Measurements from ENCODE around the gene LHPP.

DNA sequence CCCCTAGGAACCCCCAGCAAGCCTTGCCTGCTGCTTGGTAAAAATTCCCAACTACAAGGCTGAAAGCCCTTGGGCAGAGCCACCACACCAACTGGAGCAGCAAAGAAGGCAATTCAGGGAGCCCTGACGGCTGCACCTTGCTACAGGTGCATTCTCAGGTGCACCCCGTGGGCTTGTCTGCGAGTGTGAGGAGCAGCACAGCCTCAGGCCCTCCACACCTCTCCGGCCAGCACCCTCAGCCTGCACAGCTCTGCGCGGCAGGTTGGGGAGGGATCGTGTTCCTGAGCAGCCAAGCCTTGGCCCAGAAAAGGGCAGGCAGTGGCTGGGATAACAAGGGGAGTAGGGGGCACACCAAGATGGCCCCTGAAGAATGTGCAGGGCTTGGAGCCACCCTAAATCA lies 178.4 kb downstream of the LHPP start:
- TF ChIP-seq, protein P1, sequence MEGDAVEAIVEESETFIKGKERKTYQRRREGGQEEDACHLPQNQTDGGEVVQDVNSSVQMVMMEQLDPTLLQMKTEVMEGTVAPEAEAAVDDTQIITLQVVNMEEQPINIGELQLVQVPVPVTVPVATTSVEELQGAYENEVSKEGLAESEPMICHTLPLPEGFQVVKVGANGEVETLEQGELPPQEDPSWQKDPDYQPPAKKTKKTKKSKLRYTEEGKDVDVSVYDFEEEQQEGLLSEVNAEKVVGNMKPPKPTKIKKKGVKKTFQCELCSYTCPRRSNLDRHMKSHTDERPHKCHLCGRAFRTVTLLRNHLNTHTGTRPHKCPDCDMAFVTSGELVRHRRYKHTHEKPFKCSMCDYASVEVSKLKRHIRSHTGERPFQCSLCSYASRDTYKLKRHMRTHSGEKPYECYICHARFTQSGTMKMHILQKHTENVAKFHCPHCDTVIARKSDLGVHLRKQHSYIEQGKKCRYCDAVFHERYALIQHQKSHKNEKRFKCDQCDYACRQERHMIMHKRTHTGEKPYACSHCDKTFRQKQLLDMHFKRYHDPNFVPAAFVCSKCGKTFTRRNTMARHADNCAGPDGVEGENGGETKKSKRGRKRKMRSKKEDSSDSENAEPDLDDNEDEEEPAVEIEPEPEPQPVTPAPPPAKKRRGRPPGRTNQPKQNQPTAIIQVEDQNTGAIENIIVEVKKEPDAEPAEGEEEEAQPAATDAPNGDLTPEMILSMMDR (IDR thresholded peaks at IDR 0.05), result no peak
- TF ChIP-seq POLR2A (IDR thresholded peaks at IDR 0.05), result no peak

Data from heart left ventricle (tissue), 13 donors.